ENCODE measurements around the gene CGNL1.

The CGNL1 gene

DNA sequence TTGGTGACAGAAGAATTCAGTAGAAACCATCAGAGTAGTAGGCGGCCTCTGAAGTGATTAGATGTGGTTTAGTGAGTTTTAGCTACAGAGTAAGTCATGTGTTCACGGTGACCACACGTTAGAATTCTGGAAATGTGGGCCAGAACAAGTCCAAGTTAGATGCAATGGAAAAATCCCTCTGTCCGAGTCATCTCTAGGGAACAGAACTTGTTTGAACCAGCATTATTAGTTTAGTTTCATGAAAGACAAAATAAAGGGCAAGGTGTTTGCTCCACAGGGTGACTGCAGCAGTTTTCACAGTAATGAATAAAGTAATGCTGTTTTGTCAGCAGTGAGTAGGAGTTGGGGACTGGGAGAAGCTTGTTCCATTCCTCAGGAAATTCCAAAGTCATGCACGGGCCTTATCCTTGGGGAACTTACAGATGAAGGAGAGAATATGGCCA is 100.2 kb downstream of the CGNL1 start:
- Histone ChIP-seq H3K27me3 (ENCODE audit: insufficient read depth, poor library complexity, severe bottlenecking) (peaks cover 3% of the 10 kb centered on the region), H3K27ac (replicated peaks) (no peak overlapping the region), H3K4me3 (replicated peaks; ENCODE audit: insufficient read depth, low read length) (no peak overlapping the region)
- no peak for TF ChIP-seq GABPA (IDR thresholded peaks at IDR 0.05; ENCODE audit: low read depth)
- TF ChIP-seq SPI1 (IDR thresholded peaks at IDR 0.05; ENCODE audit: borderline replicate concordance, low read depth), result no peak
- TF ChIP-seq, protein P1, sequence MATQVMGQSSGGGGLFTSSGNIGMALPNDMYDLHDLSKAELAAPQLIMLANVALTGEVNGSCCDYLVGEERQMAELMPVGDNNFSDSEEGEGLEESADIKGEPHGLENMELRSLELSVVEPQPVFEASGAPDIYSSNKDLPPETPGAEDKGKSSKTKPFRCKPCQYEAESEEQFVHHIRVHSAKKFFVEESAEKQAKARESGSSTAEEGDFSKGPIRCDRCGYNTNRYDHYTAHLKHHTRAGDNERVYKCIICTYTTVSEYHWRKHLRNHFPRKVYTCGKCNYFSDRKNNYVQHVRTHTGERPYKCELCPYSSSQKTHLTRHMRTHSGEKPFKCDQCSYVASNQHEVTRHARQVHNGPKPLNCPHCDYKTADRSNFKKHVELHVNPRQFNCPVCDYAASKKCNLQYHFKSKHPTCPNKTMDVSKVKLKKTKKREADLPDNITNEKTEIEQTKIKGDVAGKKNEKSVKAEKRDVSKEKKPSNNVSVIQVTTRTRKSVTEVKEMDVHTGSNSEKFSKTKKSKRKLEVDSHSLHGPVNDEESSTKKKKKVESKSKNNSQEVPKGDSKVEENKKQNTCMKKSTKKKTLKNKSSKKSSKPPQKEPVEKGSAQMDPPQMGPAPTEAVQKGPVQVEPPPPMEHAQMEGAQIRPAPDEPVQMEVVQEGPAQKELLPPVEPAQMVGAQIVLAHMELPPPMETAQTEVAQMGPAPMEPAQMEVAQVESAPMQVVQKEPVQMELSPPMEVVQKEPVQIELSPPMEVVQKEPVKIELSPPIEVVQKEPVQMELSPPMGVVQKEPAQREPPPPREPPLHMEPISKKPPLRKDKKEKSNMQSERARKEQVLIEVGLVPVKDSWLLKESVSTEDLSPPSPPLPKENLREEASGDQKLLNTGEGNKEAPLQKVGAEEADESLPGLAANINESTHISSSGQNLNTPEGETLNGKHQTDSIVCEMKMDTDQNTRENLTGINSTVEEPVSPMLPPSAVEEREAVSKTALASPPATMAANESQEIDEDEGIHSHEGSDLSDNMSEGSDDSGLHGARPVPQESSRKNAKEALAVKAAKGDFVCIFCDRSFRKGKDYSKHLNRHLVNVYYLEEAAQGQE (IDR thresholded peaks at IDR 0.05; ENCODE audit: insufficient replicate concordance, low read depth), result no peak
- TF ChIP-seq, protein P2, sequence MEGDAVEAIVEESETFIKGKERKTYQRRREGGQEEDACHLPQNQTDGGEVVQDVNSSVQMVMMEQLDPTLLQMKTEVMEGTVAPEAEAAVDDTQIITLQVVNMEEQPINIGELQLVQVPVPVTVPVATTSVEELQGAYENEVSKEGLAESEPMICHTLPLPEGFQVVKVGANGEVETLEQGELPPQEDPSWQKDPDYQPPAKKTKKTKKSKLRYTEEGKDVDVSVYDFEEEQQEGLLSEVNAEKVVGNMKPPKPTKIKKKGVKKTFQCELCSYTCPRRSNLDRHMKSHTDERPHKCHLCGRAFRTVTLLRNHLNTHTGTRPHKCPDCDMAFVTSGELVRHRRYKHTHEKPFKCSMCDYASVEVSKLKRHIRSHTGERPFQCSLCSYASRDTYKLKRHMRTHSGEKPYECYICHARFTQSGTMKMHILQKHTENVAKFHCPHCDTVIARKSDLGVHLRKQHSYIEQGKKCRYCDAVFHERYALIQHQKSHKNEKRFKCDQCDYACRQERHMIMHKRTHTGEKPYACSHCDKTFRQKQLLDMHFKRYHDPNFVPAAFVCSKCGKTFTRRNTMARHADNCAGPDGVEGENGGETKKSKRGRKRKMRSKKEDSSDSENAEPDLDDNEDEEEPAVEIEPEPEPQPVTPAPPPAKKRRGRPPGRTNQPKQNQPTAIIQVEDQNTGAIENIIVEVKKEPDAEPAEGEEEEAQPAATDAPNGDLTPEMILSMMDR (IDR thresholded peaks at IDR 0.05; ENCODE audit: insufficient read depth, low read length), result no peak
- no peak for TF ChIP-seq POLR2AphosphoS5 (IDR thresholded peaks at IDR 0.05; ENCODE audit: low read depth)
- no peak for DNase-seq (ENCODE audit: low read depth in 1 of 2, low spot score in 1 of 2)

DNA sequence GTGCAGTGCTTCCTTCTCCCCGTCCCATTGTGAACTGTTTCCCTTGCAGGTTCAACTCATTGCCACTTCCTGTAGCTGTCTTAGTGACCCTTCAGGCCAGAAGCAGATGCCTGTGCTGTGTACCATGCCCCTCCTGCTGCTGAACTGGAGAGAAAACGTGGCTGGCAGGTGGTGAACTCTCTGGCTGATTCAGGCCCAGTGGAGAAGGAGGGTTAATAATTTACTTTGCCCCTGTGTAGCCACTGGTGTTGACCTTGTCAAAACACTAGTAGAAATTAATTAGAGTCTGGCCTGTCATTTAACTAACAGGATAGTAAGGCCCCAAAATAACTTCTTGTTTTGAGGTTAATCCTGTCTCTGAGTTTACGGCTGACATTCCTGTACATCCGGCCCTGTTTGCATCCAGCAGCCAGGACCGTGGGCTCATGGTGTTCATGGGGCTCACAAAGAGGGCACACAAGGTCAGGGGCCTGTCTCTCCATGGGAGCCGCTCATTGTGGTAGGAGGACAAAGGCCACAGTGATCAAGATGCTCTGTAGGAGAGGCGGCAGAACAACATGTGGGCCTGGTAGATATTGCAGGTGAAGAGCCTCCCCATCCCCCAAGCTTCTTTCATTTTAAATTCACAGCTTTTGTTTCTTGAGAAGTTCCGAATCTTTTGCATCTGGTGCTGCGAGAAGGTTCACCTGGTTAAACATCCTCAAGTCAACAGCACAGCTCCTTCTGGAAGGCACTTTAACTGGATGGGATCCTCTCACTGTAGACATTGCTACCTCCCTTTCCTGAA is 101.6 kb downstream of the CGNL1 start:
- no peak for DNase-seq (ENCODE audit: low read depth in 1 of 2, low spot score in 1 of 2)
- peaks cover 3% of the 10 kb centered on the region for H3K27me3 ChIP-seq (ENCODE audit: insufficient read depth, poor library complexity, severe bottlenecking)
- TF ChIP-seq POLR2AphosphoS5 (IDR thresholded peaks at IDR 0.05; ENCODE audit: low read depth), result no peak
- TF ChIP-seq, protein P2 (IDR thresholded peaks at IDR 0.05; ENCODE audit: insufficient read depth, low read length), result no peak
- TF ChIP-seq, protein P1 (IDR thresholded peaks at IDR 0.05; ENCODE audit: insufficient replicate concordance, low read depth), result no peak
- TF ChIP-seq SPI1 (IDR thresholded peaks at IDR 0.05; ENCODE audit: borderline replicate concordance, low read depth), result no peak
- TF ChIP-seq GABPA (IDR thresholded peaks at IDR 0.05; ENCODE audit: low read depth), result no peak
- H3K27ac ChIP-seq (replicated peaks), result no peak overlapping the region
- H3K4me3 ChIP-seq (replicated peaks; ENCODE audit: insufficient read depth, low read length), result no peak overlapping the region

DNA sequence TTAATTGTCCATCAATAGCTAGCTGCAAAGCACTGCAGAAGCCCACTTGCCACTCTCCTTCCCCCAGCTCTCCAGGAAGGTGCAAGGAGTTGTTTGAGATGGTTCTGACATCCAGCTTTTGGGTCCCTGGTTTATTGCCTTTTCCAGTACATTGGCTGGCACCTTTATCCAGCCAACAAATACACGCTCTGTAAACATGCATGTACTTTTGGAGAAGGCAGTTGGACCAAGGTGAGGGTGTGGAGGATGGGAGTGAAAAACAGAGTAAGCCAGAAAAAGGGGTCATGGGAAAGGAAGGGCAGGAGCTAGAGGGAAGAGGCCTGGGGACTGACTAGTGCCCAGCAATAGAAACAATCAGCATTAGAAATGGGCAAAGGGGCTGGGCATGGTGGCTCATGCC is 102.7 kb downstream of the CGNL1 start:
- TF ChIP-seq GABPA (IDR thresholded peaks at IDR 0.05; ENCODE audit: low read depth), result no peak
- TF ChIP-seq SPI1 (IDR thresholded peaks at IDR 0.05; ENCODE audit: borderline replicate concordance, low read depth), result no peak
- TF ChIP-seq, protein P2 (IDR thresholded peaks at IDR 0.05; ENCODE audit: insufficient read depth, low read length), result no peak
- TF ChIP-seq, protein P1 (IDR thresholded peaks at IDR 0.05; ENCODE audit: insufficient replicate concordance, low read depth), result no peak
- no peak for TF ChIP-seq POLR2AphosphoS5 (IDR thresholded peaks at IDR 0.05; ENCODE audit: low read depth)
- no peak overlapping the region for H3K27ac ChIP-seq (replicated peaks)
- no peak for DNase-seq (ENCODE audit: low read depth in 1 of 2, low spot score in 1 of 2)
- peaks cover 3% of the 10 kb centered on the region for H3K27me3 ChIP-seq (ENCODE audit: insufficient read depth, poor library complexity, severe bottlenecking)
- H3K4me3 ChIP-seq (replicated peaks; ENCODE audit: insufficient read depth, low read length), result no peak overlapping the region

Data from HL-60 (cell line).